OCI-LY1 (cell line): ENCODE results near the gene SMIM13.
A peak's percentile ranks its signal among the peaks of the same experiment; 100 is the strongest.

Source experiments
- H2AFZ ChIP-seq: fragments of 200-600 bp; sonication (generic), shearing (Covaris generic); 2 replicates; pipeline ENCODE4 v1.6.0; 2014; ENCODE audit warnings: antibody characterized with exemption, mild to moderate bottlenecking, low read length
- H3F3A ChIP-seq: fragments of 200-600 bp; sonication (generic), shearing (Covaris generic); 2 replicates; pipeline ENCODE4 v1.6.0; 2014; ENCODE audit warnings: mild to moderate bottlenecking, antibody characterized with exemption, low read length, moderate library complexity; ENCODE audit not compliant: insufficient read depth
- H3K27ac ChIP-seq: fragments of 200-600 bp; sonication (generic); 2 replicates; pipeline ENCODE4 v1.5.1; 2014; ENCODE audit warnings: low read length, mixed run types, mild to moderate bottlenecking, low read depth; ENCODE audit not compliant: poor library complexity, severe bottlenecking
- H3K27me3 ChIP-seq: fragments of 200-600 bp; sonication (generic); 2 replicates; pipeline ENCODE4 v1.6.0; 2014; ENCODE audit warnings: antibody characterized with exemption, mild to moderate bottlenecking, low read length, moderate library complexity; ENCODE audit not compliant: insufficient read depth
- H3K36me3 ChIP-seq: fragments of 200-600 bp; sonication (generic); 2 replicates; pipeline ENCODE4 v1.6.1; 2014; ENCODE audit warnings: mild to moderate bottlenecking, antibody characterized with exemption, low read length, moderate library complexity, mixed read lengths; ENCODE audit not compliant: insufficient read depth
- H3K4me1 ChIP-seq: fragments of 200-600 bp; sonication (generic); 2 replicates; pipeline ENCODE4 v1.5.1; 2014; ENCODE audit warnings: mild to moderate bottlenecking, low read length, moderate library complexity; ENCODE audit not compliant: insufficient read depth, severe bottlenecking
- H3K4me2 ChIP-seq: fragments of 200-600 bp; sonication (generic), shearing (Covaris generic); 2 replicates; pipeline ENCODE4 v1.6.1; 2014; ENCODE audit warnings: low read length
- H3K4me3 ChIP-seq: fragments of 200-600 bp; sonication (generic); 2 replicates; pipeline ENCODE4 v1.5.1; 2014; ENCODE audit warnings: low read length, low read depth, mild to moderate bottlenecking, mixed read lengths; ENCODE audit not compliant: poor library complexity, severe bottlenecking
- H3K79me2 ChIP-seq: fragments of 200-600 bp; shearing (Covaris generic); 2 replicates; pipeline ENCODE4 v1.6.1; 2016; ENCODE audit warnings: mixed run types, low read length, mixed read lengths; ENCODE audit not compliant: insufficient read depth
- H3K9ac ChIP-seq: fragments of 200-600 bp; sonication (generic), shearing (Covaris generic); 2 replicates; pipeline ENCODE4 v1.6.1; 2014; ENCODE audit warnings: mild to moderate bottlenecking, low read length, mixed read lengths
- H3K9me2 ChIP-seq: fragments of 200-600 bp; sonication (generic), shearing (Covaris generic); 2 replicates; pipeline ENCODE4 v1.6.1; 2014; ENCODE audit warnings: low read depth, mild to moderate bottlenecking, low read length, mixed read lengths
- H3K9me3 ChIP-seq: fragments of 200-600 bp; shearing (Covaris generic); 2 replicates; pipeline ENCODE4 v1.6.1; 2014; ENCODE audit warnings: low read length, mixed read lengths
- H4K20me1 ChIP-seq: fragments of 200-600 bp; sonication (generic), shearing (Covaris generic); 2 replicates; pipeline ENCODE4 v1.6.0; 2016; ENCODE audit warnings: mild to moderate bottlenecking, low read length; ENCODE audit not compliant: insufficient read depth
- CTCF ChIP-seq: fragments of 200-600 bp; sonication (generic), shearing (Covaris generic); IDR thresholded peaks from 2 replicates; pipeline ENCODE4 v1.5.1; 2017; ENCODE audit warnings: mild to moderate bottlenecking, antibody characterized with exemption, low read length, moderate library complexity, mixed read lengths
- EZH2 ChIP-seq: fragments of 200-600 bp; sonication (generic), shearing (Covaris generic); IDR thresholded peaks from 2 replicates; pipeline ENCODE4 v1.8.0; 2017; ENCODE audit warnings: borderline replicate concordance, mixed run types, mild to moderate bottlenecking, antibody characterized with exemption, low read length, moderate library complexity, mixed read lengths

SMIM13 gene

GRCh38 chr6:11144393-11144851 is 50.8 kb downstream of the SMIM13 start:
- no peaks in the 10 kb centered on the region for H3K9me3 ChIP-seq
- H3K9me2 ChIP-seq: no peaks in the 10 kb centered on the region
- H3K36me3 ChIP-seq: no peaks in the 10 kb centered on the region
- TF ChIP-seq EZH2: no peak
- peak; percentile 98 for TF ChIP-seq CTCF
- no peaks in the 10 kb centered on the region for H3K27me3 ChIP-seq
- H2AFZ ChIP-seq: no peak overlapping the region
- H3K9ac ChIP-seq: no peak overlapping the region
- H3K4me3 ChIP-seq: no peak overlapping the region
- H4K20me1 ChIP-seq: no peaks in the 10 kb centered on the region
- H3F3A ChIP-seq: no peaks in the 10 kb centered on the region
- H3K27ac ChIP-seq: no peak overlapping the region
- H3K4me2 ChIP-seq: no peak overlapping the region
- H3K4me1 ChIP-seq: no peaks in the 10 kb centered on the region
- H3K79me2 ChIP-seq: no peaks in the 10 kb centered on the region

- Histone ChIP-seq H3K36me3 (no peaks in the 10 kb centered on the region), H3K4me1 (no peaks in the 10 kb centered on the region), H3F3A (no peaks in the 10 kb centered on the region), H3K9ac (no peak overlapping the region), H2AFZ (no peak overlapping the region), H3K79me2 (no peaks in the 10 kb centered on the region), H3K4me2 (no peak overlapping the region), H3K4me3 (no peak overlapping the region), H3K9me3 (no peaks in the 10 kb centered on the region), H3K27me3 (no peaks in the 10 kb centered on the region), H3K9me2 (no peaks in the 10 kb centered on the region), H3K27ac (no peak overlapping the region), H4K20me1 (no peaks in the 10 kb centered on the region)
- TF ChIP-seq CTCF (no peak), EZH2 (no peak)
Measured at GRCh38 chr6:11146117-11146826, 52.6 kb downstream of the SMIM13 start.

- H3F3A ChIP-seq: no peaks in the 10 kb centered on the region
- H3K4me3 ChIP-seq: no peak overlapping the region
- no peaks in the 10 kb centered on the region for H3K9me3 ChIP-seq
- TF ChIP-seq EZH2 (no peak), CTCF (no peak)
- no peak overlapping the region for H3K27ac ChIP-seq
- no peaks in the 10 kb centered on the region for H3K27me3 ChIP-seq
- H3K36me3 ChIP-seq: no peaks in the 10 kb centered on the region
- no peak overlapping the region for H3K9ac ChIP-seq
- H3K4me2 ChIP-seq: no peak overlapping the region
- no peak overlapping the region for H2AFZ ChIP-seq
- H3K9me2 ChIP-seq: no peaks in the 10 kb centered on the region
- no peaks in the 10 kb centered on the region for H3K79me2 ChIP-seq
- H3K4me1 ChIP-seq: no peaks in the 10 kb centered on the region
- H4K20me1 ChIP-seq: no peaks in the 10 kb centered on the region
Measured at GRCh38 chr6:11149551-11149950, 55.9 kb downstream of the SMIM13 start.
